ENCODE data around the gene ACOT4.
"Not testable (repeated sequence)": the region's sequence is repeated elsewhere in the genome, so short reads cannot be mapped to it uniquely, and the experiment has no call there.

The ACOT4 gene

GRCh38 chr14:73633116-73634010 lies 41.7 kb downstream of the ACOT4 start:
- peak; percentile 69 for DNase-seq (ENCODE audit: low read depth)

DNA sequence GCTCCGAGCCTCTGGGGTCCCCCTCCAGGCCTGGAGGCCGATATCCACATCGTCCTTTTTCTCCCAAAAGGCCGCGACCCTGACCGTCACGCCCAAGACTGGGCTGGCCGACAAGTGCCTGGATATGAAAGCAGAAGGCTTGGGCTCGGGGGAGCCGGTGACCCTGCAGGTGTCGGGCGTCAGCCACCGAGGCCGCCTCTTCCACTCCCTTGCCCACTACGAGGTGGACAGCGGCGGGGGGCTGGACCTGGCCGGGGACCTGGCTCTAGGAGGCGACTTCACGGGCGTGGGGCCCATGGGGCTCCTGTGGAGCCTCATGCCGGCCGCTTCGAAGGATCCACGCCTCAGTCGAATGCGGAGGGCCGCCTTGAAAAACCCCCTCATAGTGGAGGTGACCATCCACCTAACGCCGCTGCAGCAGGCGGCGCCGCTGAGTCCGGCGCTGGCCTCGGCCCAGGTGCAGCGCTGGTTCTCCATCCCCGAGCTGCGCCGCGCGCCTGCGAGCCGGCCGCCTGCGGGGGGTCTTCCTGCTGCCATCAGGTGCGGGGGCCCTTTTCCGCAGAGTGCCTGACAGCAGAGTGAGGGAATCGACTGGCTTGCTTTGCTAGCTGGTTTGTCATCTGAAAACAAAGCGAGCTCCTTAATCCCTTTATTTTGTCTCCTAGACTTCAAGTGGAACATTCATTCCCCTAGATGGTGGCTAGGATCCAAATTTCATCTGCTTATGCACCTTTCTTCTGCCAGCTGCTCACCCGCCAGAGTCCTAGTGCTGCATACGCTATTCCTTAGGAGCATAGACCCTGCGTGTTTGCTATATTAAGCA lies 42.5 kb downstream of the ACOT4 start:
- DNase-seq (ENCODE audit: low read depth), result no peak

GRCh38 chr14:73636355-73636754 lies 44.7 kb downstream of the ACOT4 start:
- DNase-seq (ENCODE audit: low read depth), result not testable (repeated sequence)

GRCh38 chr14:73637830-73638229 lies 46.2 kb downstream of the ACOT4 start:
- no peak for DNase-seq (ENCODE audit: low read depth)

GRCh38 chr14:73640796-73641365 lies 49.2 kb downstream of the ACOT4 start:
- no peak for DNase-seq (ENCODE audit: low read depth)

DNA sequence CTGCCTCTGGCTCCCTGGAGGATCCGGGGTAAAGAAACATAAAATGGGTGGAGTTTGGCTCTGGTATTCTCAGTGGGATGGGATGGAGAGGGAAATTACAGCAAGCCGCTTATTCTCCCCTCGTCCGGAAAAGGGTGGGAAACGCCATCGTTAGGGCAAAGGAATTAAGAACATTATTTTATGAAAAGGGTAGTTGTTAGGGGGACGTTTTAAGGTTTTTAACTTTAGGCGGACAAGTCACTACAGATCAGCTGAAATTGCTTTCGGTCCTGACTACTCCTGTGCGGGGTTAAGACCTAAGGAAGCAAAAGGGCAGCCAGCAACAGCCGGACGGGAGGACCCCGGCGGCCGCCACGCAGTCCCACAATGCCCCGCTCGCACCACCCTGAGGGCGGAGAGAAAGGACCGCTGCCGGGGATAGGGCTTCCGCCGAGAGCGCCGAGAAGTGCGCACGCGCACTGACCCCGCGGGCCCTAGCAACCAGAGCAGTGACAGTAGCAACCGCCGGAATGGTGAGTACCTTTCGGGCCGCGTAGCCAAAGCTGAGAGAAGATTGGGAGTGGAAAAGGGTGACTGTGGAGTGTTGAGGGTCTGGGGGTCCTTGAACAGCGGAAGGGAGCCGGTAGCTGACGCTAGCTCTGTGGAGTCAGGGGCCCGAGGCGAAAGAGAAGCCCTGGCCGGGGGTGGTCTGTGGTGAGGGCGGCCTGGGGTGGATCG lies 53.0 kb downstream of the ACOT4 start, which contains the start of gene DNAL1:
TSS of gene DNAL1 (plus strand) at position 456 of the 717 bp plus-strand sequence. CDS start at position 510, 54 bp downstream.
- peak; percentile 84 for DNase-seq (ENCODE audit: low read depth)

GRCh38 chr14:73645248-73645610 lies 53.6 kb downstream of the ACOT4 start:
- no peak for DNase-seq (ENCODE audit: low read depth)
